GM18909 (cell line): Measurements from ENCODE around the gene ITGAD.

Experiments used
- ATAC-seq: cut with Tn5 transposase; IDR thresholded peaks from one replicate; pipeline ENCODE4 v1.9.1; 2021; ENCODE audit warnings: mild to moderate bottlenecking; ENCODE audit not compliant: unreplicated experiment, poor library complexity

ITGAD gene

DNA sequence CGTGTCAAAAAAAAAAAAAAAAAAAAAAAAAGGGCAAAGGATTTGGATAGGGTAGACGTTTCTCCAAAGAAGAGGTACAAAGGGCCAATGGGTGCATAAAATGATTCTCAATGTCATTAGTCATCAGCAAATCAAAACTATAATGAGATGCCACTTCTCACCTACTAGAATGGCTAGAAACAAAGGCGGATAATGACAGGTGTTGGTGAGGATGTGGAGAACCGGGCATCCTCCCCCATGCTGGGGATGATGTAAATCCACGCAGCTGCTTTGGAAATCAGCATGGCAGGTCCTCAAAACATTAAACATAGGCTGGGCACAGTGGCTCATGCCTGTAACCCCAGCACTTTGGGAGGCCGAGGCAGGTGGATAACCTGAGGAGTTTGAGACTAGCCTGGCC lies 28.7 kb upstream of the ITGAD start:
- no peak for ATAC-seq

DNA sequence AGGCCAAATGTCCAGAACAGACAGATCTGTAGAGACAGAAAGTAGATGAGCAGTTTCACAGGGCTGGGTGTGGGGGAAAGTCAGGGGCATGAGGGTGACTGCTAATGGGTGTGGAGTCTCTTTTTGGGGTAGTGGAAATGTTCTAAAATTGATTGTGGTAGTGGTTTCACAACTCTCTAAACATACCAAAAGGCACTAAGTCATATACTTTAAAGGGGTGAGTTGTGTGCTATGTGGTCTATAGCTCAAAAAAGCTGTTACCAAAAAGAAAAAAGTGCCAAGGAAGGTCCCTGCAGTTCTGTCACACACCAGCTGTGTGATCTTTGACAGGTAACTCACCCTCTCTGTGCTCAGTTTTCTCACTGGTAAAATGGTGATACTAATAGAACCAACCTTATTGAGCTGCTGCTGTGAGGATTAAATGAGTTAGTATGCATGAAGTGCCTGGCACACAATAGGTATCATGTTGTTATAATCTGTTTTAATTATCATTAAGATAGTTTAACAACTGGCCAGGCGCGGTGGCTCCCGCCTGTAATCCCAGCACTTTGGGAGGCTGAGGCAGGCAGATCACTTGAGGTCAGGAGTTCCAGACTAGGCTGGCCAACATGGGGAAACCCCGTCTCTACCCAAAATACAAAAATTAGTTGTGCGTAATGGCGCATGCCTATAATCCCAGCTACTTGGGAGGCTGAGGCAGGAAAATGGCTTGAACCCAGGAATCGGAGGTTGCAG lies 27.8 kb upstream of the ITGAD start:
- peak; percentile 57 for ATAC-seq

DNA sequence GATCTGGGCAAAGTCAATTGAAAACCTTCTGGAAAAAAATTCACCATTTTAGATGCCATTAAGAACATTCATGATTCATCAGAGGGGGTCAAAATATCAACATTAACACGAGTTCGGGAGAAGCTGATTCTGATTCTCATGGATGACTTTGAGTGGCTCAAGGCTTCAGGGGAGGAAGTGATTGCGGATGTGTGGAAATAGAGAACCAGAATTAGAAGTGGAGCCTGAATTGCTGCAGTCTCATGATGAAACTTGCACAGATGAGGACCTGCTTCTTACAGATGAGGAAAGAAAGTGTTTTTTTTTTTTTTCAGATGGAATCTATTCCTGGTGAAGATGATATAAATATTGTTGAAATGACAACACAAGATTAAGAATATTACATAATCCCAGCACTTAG lies 25.3 kb upstream of the ITGAD start:
- no peak for ATAC-seq

DNA sequence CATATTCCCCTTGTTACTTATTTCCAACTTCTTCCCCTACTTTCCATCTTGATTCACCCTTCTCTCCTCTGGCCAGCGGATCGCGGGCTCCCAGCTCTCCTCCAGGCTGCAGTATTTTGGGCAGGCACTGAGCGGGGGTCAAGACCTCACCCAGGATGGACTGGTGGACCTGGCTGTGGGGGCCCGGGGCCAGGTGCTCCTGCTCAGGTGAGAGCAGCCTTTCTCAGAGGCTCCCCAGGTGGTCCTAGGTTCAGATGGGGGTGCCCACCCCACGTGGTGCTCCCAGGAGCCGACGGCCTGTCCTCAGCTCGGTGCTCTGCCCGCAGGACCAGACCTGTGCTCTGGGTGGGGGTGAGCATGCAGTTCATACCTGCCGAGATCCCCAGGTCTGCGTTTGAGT lies 22.1 kb upstream of the ITGAD start:
- no peak for ATAC-seq

DNA sequence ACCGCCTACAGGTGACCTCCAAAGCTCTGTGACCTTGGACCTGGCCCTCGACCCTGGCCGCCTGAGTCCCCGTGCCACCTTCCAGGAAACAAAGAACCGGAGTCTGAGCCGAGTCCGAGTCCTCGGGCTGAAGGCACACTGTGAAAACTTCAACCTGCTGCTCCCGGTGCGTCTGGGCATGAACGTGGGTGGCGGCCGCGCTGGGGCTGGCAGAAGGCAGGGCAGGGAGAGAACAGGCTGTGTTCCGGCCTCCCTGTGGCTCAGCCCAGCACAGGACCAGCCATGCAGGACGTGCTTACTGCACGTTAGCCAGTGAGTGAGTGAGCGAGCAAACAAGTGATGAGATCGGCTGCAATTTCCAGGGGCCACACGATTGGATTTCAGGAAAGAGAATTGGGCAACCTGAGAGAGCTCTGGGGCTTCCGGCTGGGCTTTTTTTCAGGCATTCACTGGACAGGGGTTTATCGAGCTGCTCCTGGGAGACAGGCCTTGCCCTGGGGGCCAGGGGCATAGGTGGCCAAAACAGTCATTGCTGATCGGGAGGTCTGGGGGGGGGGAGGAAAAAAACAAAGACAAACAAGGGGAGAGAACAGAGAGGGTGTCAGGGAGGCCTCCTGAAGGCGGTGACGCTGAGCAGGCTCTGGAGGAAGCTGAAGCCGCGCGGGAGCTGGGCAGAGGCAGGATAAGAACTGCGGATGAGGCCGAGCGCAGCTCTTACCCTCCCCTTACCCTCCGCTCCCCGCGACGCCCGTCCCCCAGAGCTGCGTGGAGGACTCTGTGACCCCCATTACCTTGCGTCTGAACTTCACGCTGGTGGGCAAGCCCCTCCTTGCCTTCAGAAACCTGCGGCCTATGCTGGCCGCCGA lies 21.3 kb upstream of the ITGAD start:
- ATAC-seq: no peak

DNA sequence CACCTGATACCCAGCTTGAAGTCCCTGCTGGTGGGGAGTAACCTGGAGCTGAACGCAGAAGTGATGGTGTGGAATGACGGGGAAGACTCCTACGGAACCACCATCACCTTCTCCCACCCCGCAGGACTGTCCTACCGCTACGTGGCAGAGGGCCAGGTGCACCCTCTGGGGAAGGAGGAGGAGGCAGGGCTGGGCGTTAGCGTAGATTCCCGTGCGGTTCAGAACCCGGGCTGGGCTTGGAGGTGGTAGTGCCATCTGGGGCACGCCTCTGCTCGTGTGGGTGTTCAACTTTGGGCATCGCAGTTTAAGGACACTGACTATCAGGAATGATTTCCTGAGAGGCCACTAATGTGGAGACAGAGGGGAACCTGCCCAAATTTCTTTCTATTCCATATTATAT lies 19.9 kb upstream of the ITGAD start:
- ATAC-seq: no peak

DNA sequence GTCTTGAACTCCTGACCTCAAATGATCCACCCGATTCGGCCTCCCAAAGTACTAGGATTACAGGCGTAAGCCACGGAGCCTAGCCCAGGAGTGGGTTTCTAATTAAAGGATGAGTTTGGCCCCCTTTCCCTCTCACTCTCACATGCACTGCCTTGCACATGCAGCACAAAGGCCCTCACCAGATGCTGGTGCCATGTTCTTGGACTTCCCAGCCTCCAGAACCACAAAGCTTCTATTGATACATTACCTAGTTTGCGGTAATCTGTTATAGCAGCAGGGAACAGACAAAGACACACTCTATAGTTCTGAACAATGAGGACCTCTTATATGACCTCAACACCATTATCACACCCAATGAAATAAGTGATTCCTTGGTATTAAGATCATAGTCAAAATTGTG lies 17.9 kb upstream of the ITGAD start:
- ATAC-seq: no peak

DNA sequence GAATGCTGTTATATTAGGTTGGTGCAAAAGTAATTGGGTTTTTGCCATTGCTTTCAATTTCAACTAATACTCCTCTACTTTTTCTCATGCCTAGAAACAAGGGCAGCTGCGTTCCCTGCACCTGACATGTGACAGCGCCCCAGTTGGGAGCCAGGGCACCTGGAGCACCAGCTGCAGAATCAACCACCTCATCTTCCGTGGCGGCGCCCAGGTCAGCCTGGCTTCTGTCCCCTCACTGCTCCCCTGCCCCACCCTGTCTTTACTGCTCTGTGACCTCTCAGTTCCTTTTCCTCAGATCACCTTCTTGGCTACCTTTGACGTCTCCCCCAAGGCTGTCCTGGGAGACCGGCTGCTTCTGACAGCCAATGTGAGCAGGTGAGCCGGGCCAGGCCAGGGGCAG lies 16.4 kb upstream of the ITGAD start:
- no peak for ATAC-seq

DNA sequence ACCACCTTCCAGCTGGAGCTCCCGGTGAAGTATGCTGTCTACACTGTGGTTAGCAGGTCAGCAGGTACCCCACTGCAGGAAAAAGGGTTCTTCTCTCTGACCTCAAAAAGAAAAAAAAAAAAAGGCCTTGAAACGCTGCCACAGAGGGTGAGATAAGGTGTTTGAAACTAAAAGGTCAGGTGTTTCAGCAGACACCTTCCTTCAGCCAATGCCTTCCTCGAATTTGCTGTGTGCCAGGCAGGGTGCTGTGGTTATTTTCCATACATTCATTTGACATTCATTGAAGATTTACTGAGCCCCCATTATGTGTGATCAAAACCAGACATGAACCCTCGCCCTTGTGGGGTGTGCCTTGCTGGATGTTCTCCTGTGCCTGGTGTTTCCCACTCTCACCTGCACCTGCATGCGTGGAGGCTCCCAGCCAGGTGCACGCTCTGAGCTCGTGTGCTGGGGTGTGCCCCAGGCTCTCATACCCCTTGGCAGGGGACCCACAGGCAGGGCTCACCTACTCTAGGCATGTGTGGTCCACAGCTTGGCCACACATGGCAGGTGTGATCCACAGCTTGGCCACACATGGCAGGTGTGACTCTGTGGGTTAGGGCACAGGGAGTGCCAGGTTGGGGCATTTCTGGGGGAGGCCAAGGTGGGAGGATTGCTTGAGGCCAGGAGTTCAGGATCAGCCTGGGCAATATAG lies 15.8 kb upstream of the ITGAD start:
- ATAC-seq: no peak

DNA sequence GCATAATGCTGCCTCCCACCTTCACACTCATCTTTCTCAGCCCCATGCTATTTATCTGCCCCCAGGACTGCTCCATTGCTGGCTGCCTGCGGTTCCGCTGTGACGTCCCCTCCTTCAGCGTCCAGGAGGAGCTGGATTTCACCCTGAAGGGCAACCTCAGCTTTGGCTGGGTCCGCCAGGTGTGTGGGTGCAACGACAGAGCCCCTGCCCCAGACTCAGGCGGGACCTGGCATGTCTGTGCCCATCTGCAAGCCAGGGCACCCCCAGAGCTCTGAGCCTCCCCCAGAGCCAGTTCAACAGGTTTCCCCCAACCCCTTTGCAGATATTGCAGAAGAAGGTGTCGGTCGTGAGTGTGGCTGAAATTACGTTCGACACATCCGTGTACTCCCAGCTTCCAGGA lies 12.9 kb upstream of the ITGAD start:
- ATAC-seq: no peak

DNA sequence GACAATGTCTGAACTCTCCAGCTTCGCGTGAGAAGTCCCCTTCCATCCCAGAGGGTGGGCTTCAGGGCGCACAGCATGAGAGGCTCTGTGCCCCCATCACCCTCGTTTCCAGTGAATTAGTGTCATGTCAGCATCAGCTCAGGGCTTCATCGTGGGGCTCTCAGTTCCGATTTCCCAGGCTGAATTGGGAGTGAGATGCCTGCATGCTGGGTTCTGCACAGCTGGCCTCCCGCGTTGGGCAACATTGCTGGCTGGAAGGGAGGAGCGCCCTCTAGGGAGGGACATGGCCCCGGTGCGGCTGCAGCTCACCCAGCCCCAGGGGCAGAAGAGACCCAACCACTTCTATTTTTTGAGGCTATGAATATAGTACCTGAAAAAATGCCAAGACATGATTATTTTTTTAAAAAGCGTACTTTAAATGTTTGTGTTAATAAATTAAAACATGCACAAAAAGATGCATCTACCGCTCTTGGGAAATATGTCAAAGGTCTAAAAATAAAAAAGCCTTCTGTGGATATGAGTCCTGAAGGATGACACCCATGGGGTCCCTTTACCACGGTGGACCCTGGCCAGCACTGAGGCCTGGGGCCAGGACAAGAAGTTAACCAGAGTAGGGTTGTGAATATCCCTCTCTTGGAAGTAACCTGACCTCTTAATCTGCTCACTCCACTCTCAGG lies 10.5 kb upstream of the ITGAD start:
- peak; percentile 53 for ATAC-seq

DNA sequence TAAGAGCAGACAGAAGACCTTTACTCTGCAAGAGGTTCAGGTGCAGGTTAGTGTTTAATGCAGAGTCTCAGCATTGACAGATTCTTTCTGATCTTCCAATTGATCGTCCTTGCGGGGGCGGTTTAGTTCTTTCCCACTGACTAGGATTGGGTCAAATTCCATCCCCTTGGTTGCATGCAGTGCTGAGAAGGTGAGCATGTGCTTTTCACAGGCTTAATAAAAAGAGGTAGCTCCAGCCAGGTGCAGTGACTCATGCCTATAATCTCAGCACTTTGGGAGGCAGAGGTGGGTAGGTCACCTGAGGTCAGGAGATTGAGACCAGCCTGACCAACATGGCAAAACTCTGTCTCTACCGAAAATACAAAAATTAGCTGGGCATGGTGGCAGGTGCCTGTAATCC lies 7.5 kb upstream of the ITGAD start:
- no peak for ATAC-seq

DNA sequence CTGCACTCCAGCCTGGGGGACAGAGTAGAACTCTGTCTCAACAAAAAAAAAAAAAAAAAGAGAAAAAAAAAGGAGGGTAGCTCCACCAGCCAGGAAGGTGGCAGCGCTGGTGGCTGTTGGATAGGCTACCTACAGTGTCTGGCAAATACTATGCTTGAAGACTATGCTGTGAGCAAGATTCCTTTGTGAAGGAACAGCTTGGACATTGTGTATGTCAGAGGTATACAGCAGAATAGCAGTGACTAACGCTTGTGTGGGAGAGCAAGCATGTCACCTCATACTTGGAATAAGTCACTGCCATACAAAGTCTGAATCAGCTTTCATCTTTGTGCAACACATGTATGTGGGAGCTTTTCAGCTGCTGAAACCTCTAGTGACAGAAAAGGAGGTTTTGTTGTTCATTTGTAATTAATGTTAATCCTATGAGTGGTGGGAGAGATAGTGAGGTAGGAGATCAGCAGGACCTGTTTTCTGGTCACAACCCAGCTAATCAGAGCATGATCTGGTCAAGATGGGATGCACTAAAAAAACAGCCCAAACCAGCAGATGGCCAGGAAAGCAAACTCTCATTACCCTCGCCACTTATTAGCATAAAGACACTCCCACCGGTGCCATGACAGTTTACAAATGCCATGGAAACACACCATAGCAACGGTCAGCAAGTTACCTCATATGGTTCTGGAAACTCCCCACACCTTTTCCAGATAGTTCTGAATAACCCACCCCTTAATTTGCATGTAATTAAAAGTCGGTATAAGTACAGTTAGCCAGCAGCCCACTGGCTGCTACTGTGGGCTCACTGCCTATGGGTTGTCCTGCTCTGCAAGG lies 6.8 kb upstream of the ITGAD start:
- no peak for ATAC-seq

DNA sequence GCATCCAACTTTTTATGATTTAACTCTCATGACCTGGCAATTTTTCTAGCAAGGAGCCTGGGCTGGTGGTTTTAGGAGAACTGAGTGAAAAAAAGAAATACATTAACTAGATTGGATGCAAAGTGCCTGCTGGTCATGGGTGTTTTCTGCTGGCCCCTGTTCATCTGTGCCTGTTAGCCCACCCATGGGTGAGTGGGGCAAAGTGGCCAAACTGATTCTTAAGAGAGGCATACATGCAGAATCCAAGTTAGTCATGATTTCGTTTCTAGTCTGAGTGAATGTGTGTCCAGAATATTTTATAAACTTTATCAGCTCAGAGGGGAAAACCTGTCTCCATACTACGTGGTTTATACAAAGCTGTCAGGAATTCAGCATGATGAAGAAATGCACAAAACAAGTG lies 4.6 kb upstream of the ITGAD start:
- no peak for ATAC-seq

DNA sequence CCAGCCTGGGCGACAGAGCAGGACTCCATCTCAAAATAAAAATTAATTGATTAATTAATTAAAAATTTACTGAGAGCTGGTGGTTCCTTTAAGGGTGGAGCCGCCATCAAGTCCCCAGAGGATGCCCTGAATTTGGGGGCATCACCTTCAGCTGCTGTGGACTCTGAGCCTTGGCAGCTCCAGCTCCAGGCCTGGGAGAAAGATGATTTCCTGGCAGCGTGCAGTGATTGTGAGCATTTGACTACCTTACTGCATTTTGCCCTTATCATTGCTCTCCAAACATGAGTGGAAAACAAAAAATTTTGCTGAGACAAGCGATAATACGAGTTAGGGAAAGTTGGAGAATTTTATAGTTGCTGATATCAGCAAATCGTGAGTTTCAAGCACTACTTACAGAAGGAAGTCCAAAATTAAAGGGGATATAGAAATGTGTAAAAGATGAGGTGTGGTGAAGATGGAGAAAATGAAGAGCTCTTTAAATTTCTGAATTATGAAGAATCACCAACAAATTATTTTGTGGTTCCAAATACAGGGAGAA lies 2.6 kb upstream of the ITGAD start:
- ATAC-seq: no peak

DNA sequence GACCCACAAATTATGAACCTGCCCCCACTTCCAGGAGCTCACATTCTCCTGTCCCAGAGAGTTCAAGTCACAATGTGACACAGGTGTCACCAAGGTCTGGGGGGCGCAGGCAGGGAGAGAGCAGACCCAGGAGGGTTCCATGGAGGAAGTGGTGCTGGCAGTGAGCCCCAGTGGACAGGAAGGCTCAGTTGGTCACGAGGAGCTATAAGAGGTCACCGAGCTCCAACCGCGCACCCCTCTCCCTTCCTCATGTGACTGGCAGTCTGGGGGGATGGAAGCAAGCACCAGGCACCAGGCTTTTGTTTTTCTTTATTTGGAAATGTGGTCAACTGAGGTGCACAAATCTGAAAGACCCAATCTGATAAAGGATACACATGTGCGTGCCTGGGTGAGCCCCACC lies 2.5 kb downstream of the ITGAD start:
- no peak for ATAC-seq

DNA sequence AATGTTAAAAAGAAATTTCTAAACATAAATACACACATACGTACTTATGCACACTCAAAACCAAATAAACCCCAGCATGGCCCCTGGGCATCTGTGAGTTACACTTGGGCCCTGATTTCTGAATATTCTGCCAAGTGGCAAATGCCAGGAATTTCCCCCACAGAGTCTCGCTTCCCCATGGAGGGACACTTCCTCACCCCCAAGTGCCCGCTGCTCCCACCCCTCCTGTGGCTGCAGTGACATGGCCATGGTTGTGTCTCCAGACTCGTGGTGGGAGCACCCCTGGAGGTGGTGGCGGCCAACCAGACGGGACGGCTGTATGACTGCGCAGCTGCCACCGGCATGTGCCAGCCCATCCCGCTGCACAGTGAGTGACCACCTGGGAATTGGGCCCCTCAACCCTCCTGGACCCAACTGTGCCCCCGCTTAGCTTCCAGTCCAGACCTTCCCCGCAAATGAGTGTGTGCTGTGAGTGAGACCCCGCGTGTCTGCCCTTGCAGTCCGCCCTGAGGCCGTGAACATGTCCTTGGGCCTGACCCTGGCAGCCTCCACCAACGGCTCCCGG lies 4.0 kb downstream of the ITGAD start:
- no peak for ATAC-seq

DNA sequence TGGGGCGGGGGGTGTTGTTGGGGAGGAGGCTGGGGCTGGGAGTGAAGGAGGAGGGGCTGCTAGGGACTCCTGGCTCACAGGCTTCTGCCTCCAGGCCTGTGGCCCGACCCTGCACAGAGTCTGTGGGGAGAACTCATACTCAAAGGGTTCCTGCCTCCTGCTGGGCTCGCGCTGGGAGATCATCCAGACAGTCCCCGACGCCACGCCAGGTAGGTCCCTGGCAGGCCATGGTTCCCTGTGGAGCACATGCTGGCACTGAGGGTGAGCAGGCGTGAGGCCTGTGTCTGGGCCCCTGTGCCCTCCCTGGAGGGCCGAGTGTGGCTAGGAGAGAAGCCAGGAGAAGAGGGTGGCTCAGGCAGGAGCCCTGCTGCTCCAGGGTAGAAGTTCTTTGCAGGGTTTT lies 4.6 kb downstream of the ITGAD start:
- ATAC-seq: no peak

DNA sequence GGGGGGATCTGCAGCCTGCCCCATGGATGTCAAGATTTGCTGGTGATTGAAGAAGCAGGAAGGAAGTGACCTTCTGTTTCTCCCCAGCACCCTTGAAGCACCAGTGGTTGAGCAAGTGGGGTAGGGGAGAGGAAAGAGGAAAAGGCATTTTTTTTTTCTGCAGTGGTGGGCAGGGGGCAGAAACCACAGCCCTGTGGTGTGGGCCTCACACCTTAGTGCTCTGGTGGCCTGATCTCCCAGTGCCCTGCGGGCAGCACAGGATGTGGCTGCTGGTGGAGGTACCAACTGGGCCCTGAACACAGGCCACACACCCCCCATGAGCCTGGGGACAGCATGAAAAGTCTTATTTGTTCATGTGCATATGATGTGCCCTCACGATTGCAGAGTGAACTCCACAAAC lies 7.1 kb downstream of the ITGAD start:
- ATAC-seq: no peak
